NCI-H2196 (cell line): ENCODE data around the gene CSF3.

Source experiments
- DNase-seq: peaks from one replicate; lab custom pipeline; 2025; ENCODE audit not compliant: unreplicated experiment; lab: John Stamatoyannopoulos, UW

The CSF3 gene

GRCh38 chr17:40059729-40060475, 44.7 kb downstream of the CSF3 start:
- DNase-seq, result no peak

DNA sequence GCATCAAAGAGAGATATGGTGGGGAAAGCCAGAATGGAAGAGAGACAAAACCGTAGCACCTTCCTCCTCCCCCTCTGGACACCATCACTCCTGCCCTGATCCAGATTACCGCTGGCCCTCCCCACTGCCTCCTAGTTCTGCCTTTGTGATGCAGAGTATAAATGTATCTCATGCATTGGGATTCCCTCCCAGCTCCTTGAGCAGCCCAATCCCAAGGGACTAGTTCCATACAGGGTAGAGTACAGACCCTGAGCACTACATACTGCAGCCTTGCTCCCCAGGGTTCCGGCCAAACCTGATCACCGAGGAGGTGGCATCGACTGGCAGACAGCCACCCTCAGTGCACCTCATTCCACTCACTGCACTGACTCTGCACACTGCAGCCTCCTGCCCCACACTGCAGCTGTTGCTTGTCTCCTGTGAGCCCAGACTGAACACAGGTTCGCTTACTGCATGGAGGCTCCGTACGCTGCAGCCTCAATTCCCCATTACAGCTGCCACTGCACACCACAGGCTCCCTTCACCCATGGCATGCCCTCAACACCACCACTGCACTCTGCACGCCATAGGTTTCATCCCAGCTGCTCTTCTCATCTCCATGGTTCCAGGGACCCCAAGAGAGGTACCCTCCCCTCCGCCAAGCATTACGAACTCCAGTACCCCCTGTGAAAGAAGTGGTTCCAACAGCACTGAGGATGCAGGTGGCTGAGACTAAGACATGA, 45.8 kb downstream of the CSF3 start:
- no peak for DNase-seq

GRCh38 chr17:40061609-40062038, 46.4 kb downstream of the CSF3 start:
- no peak for DNase-seq

DNA sequence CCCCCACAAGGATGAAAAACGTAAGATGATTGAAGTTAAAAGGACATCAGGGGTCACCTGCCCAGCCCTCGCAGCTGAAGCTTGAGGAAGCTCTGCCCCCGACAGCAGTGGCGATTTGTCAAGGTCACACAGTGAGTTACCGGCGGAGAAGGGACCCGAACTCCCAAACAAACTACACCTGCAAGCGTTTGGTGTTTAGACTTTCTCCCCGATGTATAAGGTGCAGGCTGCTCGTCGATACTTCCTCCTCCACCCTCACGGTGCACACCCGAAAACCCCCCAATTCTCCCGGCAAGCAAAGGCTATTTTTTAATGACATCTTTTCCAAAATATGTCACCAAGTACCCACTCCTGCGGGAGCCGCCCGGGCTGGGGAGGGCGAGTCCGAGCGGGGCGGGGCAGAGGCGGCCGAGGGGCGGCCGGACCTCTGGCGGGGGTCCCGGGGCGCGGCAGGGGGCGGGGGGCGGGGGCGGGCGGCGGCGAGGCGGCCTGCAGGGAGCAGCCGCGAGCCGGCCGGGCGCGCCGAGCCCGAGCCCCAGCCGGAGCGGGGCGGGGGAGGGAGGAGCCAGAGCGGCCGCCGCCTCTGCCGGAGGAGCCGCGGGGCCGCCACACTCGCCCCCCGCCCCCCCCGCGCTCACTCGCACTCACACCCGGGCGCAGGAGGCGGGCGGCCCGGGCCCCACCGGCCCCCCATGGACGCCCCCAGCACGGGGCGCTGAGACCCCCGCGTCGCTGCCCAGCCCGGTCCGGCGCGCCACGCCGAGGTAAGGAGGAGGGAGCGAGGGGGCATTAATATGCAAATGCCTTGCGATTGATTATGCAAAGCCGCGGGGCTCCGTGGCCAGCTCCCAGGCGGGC, 47.3 kb downstream of the CSF3 start, which contains the start of gene THRA:
Gene THRA, plus strand, starts transcription at position 637 of the 858 bp plus-strand sequence. CDS start 11,524 bp downstream, outside the sequence.
- peak; percentile 27 for DNase-seq

- DNase-seq, result no peak
Observed at GRCh38 chr17:40063187-40063771, 48.0 kb downstream of the CSF3 start.

DNA sequence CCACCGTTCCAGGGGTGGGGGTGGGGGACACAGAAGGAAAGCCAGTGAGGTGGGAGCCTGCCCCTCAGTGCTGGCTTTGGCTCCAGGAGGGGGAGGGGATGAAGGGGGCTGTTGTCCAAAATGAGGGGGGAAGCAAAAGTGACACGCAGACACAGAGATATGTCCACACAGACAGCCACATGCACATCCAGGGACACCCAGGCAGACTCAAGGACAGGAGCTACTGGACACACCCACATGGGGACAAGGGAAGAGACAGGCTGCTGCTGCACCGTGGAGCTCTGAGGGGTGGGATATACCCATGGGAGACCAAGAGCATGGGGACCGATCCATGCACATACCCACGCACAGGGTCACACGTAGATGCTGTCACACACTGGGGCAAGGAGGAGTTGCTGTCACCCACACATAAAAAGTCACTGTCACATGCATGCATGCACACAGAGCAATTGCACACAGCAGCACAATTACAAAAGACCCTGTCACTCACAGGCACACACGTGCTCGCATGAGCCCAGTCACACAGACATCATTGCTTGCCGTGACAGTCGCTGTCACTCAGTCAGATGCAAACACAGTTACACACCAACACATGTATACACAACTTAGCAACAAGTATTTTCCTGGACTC, 48.8 kb downstream of the CSF3 start:
- no peak for DNase-seq

DNA sequence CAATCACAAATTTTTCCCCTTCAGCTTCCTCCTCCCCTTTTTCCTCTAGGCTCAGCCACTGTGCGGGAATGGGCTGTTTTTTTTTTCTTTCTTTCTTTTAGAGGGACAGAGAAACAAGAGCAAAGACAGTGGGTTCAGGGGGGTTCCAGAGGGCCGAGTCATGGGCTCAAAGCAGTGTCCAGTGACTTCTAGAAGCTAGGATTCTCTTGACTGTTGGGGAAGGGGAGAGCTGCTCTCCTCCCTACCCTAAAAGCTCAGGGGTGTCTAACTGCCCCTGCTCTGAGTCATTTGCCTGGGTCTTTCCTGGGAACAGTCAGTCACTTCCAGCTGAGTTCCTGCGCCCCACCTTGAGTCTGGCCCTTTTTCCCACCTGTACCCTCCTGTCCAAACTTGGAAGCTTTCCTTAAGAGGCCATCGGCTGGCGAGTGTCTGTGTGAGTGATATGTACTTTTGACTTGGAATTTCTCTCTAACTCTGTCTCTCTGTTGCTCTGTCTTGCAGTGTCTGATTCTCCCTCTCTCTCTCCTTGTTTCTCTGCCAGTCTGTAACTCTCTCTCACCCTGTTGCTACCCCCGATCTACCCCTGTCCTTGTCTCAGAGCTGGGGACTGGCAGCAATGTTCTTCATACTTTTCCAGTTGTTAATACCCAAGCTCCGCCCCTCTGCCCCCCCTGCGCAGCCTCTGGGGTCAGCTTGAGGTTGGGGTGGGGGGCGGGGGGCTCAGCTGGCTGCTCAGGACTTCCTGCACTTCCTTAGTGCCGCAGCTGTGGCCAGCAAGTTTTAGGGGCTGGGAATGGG, 49.9 kb downstream of the CSF3 start:
- DNase-seq, result no peak

- no peak for DNase-seq
Observed at GRCh38 chr17:40065769-40066510, 50.7 kb downstream of the CSF3 start.
